NB4 (cell line): ENCODE data around the gene INSIG1.

ENCODE experiments used
- CTCF ChIP-seq: IDR thresholded peaks from one replicate; pipeline ENCODE4 v1.5.1; 2012; ENCODE audit warnings: low read depth, low read length
- POLR2A ChIP-seq: IDR thresholded peaks from 2 replicates; pipeline ENCODE4 v1.6.1; 2011; ENCODE audit warnings: mild to moderate bottlenecking; ENCODE audit not compliant: insufficient read length; ENCODE audit errors: extremely low read depth

GRCh38 chr7:155340721-155341120, 43.0 kb downstream of the INSIG1 start:
- TF ChIP-seq CTCF (no peak), POLR2A (no peak)
